H9 (cell line): ENCODE measurements around the gene TRUB2. TPM values are rescaled to one million over a fixed set of nuclear protein-coding genes. Genes with fewer than 3 reads are reported as not detected.

Experiments used
- DNase-seq: peaks from one replicate; pipeline ENCODE4 v3.0.0-alpha.2; 2017
- H2AFZ ChIP-seq: one replicate; pipeline ENCODE4 v1.6.1; 2013; ENCODE audit warnings: mild to moderate bottlenecking, low read length, control low read depth, moderate library complexity
- H2AK5ac ChIP-seq: 2 replicates; pipeline ENCODE4 v1.6.1; 2013; ENCODE audit warnings: low read length, control low read depth, mixed read lengths; ENCODE audit not compliant: insufficient read length
- H2BK120ac ChIP-seq: one replicate; pipeline ENCODE4 v1.6.1; 2013; ENCODE audit warnings: low read depth, mild to moderate bottlenecking, low read length, control low read depth, inconsistent platforms; ENCODE audit not compliant: poor library complexity, severe bottlenecking
- H2BK12ac ChIP-seq: 2 replicates; pipeline ENCODE4 v1.6.1; 2013; ENCODE audit warnings: low read length, control low read depth, mixed read lengths, low read depth; ENCODE audit not compliant: insufficient read length
- H2BK15ac ChIP-seq: 2 replicates; pipeline ENCODE4 v1.6.1; 2013; ENCODE audit warnings: low read depth, low read length, control low read depth
- H2BK20ac ChIP-seq: one replicate; pipeline ENCODE4 v1.6.1; 2013; ENCODE audit warnings: low read depth, mild to moderate bottlenecking, low read length, control low read depth, inconsistent platforms; ENCODE audit not compliant: poor library complexity, severe bottlenecking
- H2BK5ac ChIP-seq: 2 replicates; pipeline ENCODE4 v1.6.1; 2013; ENCODE audit warnings: low read length, control low read depth, mixed read lengths; ENCODE audit not compliant: insufficient read length
- H3K14ac ChIP-seq: 2 replicates; pipeline ENCODE4 v1.6.1; 2013; ENCODE audit warnings: low read length, control low read depth; ENCODE audit not compliant: insufficient read depth
- H3K18ac ChIP-seq: 2 replicates; pipeline ENCODE4 v1.6.1; 2013; ENCODE audit warnings: low read depth, mild to moderate bottlenecking, mixed read lengths, low read length, control low read depth; ENCODE audit not compliant: insufficient read length
- H3K23ac ChIP-seq: 2 replicates; pipeline ENCODE4 v1.6.1; 2013; ENCODE audit warnings: low read length, control low read depth, mixed read lengths, low read depth; ENCODE audit not compliant: insufficient read length
- H3K23me2 ChIP-seq: 2 replicates; pipeline ENCODE4 v1.6.1; 2013; ENCODE audit warnings: low read depth, mild to moderate bottlenecking, mixed read lengths, low read length, control low read depth; ENCODE audit not compliant: insufficient read length, poor library complexity, severe bottlenecking
- H3K27ac ChIP-seq: 2 replicates; pipeline ENCODE4 v1.5.1; 2013; ENCODE audit warnings: low read length, control low read depth, mixed read lengths, low read depth; ENCODE audit not compliant: insufficient read length
- H3K27me3 ChIP-seq: 2 replicates; pipeline ENCODE4 v1.6.1; 2013; ENCODE audit warnings: low read length, control low read depth, inconsistent platforms; ENCODE audit not compliant: insufficient read depth
- H3K4ac ChIP-seq: 2 replicates; pipeline ENCODE4 v1.6.1; 2013; ENCODE audit warnings: low read depth, mild to moderate bottlenecking, control low read depth, inconsistent platforms, low read length, moderate library complexity
- H3K4me1 ChIP-seq: 2 replicates; pipeline ENCODE4 v1.6.1; 2013; ENCODE audit warnings: low read length, control low read depth, inconsistent platforms; ENCODE audit not compliant: insufficient read depth
- H3K4me2 ChIP-seq: 2 replicates; pipeline ENCODE4 v1.6.1; 2013; ENCODE audit warnings: low read length, control low read depth, mixed read lengths; ENCODE audit not compliant: insufficient read length, insufficient read depth
- H3K56ac ChIP-seq: 2 replicates; pipeline ENCODE4 v1.6.1; 2013; ENCODE audit warnings: low read depth, mild to moderate bottlenecking, mixed read lengths, low read length, control low read depth; ENCODE audit not compliant: insufficient read length
- H3K79me1 ChIP-seq: 2 replicates; pipeline ENCODE4 v1.6.1; 2013; ENCODE audit warnings: low read depth, mild to moderate bottlenecking, moderate library complexity, low read length, control low read depth, inconsistent platforms; ENCODE audit not compliant: insufficient read depth, poor library complexity, severe bottlenecking
- H3K79me2 ChIP-seq: 2 replicates; pipeline ENCODE4 v1.6.1; 2013; ENCODE audit warnings: low read length, control low read depth, inconsistent platforms; ENCODE audit not compliant: insufficient read depth
- H3K9ac ChIP-seq: 2 replicates; pipeline ENCODE4 v1.6.1; 2013; ENCODE audit warnings: low read length, control low read depth, mixed read lengths; ENCODE audit not compliant: insufficient read length; ENCODE audit errors: extremely low read depth
- H3K9me3 ChIP-seq: one replicate; pipeline ENCODE4 v1.6.1; 2013; ENCODE audit warnings: low read depth, low read length, inconsistent platforms; ENCODE audit not compliant: control insufficient read depth
- H3T11ph ChIP-seq: one replicate; pipeline ENCODE4 v1.6.1; 2013; ENCODE audit warnings: mild to moderate bottlenecking, low read length, control low read depth, inconsistent platforms
- H4K20me1 ChIP-seq: one replicate; pipeline ENCODE4 v1.6.1; 2013; ENCODE audit not compliant: control insufficient read depth, insufficient read length, insufficient read depth
- H4K5ac ChIP-seq: 2 replicates; pipeline ENCODE4 v1.6.1; 2013; ENCODE audit warnings: low read depth, mild to moderate bottlenecking, mixed read lengths, low read length, control low read depth; ENCODE audit not compliant: insufficient read length
- H4K8ac ChIP-seq: replicated peaks from 2 replicates; pipeline ENCODE4 v1.6.1; 2013; ENCODE audit warnings: low read length, control low read depth, mixed read lengths, low read depth; ENCODE audit not compliant: insufficient read length
- H4K91ac ChIP-seq: 2 replicates; pipeline ENCODE4 v1.6.1; 2013; ENCODE audit warnings: low read depth, mild to moderate bottlenecking, moderate library complexity, mixed read lengths, low read length, control low read depth; ENCODE audit not compliant: insufficient read length
- H3K27ac Mint-ChIP-seq, 3 experiments: 2 replicates in 2 of 3; 3 replicates in 1 of 3; pipeline ENCODE4 v1.8.0; 2020 to 2021; ENCODE audit warnings: mixed read lengths in 3 of 3, mild to moderate bottlenecking in 1 of 3, moderate library complexity in 1 of 3
- H3K27me3 Mint-ChIP-seq: 2 replicates; pipeline ENCODE4 v1.8.0; 2021; ENCODE audit warnings: low read depth, mild to moderate bottlenecking, moderate library complexity, mixed read lengths
- H3K36me3 Mint-ChIP-seq, 3 experiments: 2 replicates in 2 of 3; 3 replicates in 1 of 3; pipeline ENCODE4 v1.8.0; 2020 to 2021; ENCODE audit warnings: low read depth in 3 of 3, mixed read lengths in 3 of 3; ENCODE audit not compliant: insufficient read depth in 1 of 3
- H3K4me1 Mint-ChIP-seq, 2 experiments: 2 replicates each; pipeline ENCODE4 v1.8.0; 2020; ENCODE audit warnings: mixed read lengths in 2 of 2
- H3K4me3 Mint-ChIP-seq, 2 experiments: 2 replicates in 1 of 2; 3 replicates in 1 of 2; pipeline ENCODE4 v1.8.0; 2020 to 2021; ENCODE audit warnings: mild to moderate bottlenecking in 2 of 2, mixed read lengths in 2 of 2, moderate library complexity in 1 of 2
- H3K9me3 Mint-ChIP-seq, 2 experiments: 2 replicates in 1 of 2; 3 replicates in 1 of 2; pipeline ENCODE4 v1.8.0; 2020; ENCODE audit warnings: mild to moderate bottlenecking in 2 of 2, mixed read lengths in 2 of 2, moderate library complexity in 1 of 2
- CTCF ChIP-seq: fragments of 200-600 bp; sonication (generic); conservative IDR thresholded peaks from 3 replicates; pipeline ENCODE4 v1.8.0; 2021; ENCODE audit warnings: antibody characterized with exemption, mild to moderate bottlenecking
- WGBS: extraction: QIAGEN DNeasy Blood & Tissue Kit; methylation state at CpG from one replicate; pipeline ENCODE4 v1.1.7; 2013; ENCODE audit warnings: missing lambda C conversion rate, low lambda C conversion rate, mixed read lengths; ENCODE audit not compliant: insufficient read length; ENCODE audit errors: extremely low coverage; 5-methylcytosine and 5-hydroxymethylcytosine counted together
- total RNA-seq: library from RNA; stranded (reverse); gene quantifications from 2 replicates; pipeline ENCODE4 v1.2.1, GENCODE V29; 2021

TRUB2 gene
- total RNA-seq, 1 experiment from 2014 or later = 38.3 TPM

- H3K27ac ChIP-seq = no peak within 1 kb of the TSS
- no CpG with 5 or more reads among the region's 55 CpGs for WGBS
Observed at GRCh38 chr9:128370752-128371629, 48.7 kb upstream of the TRUB2 start, which contains the start of gene URM1. TSS of gene URM1 (plus strand) at chr9:128371374. CDS start at chr9:128371381, 7 bp downstream.

More at GRCh38 chr9:128370752-128371629, 48.7 kb upstream of the TRUB2 start, which contains the start of gene URM1:
- peak; percentile 97 for DNase-seq
- peaks cover 8% of the 10 kb centered on the region; the same call in 1 of the 2 replicates for H3K27me3 ChIP-seq
- no peak within 1 kb of the TSS for H3K14ac ChIP-seq
- no peak within 1 kb of the TSS for H3T11ph ChIP-seq
- H3K18ac ChIP-seq = no peak within 1 kb of the TSS
- no peak within 1 kb of the TSS for H2BK120ac ChIP-seq
- H2BK12ac ChIP-seq = no peak within 1 kb of the TSS
- peaks cover 20 to 22% of the 10 kb centered on the region in 2 experiments for H3K4me1 Mint-ChIP-seq
- no peak for TF ChIP-seq CTCF
- no peak within 1 kb of the TSS for H3K4ac ChIP-seq
- H3K4me3 Mint-ChIP-seq = peak within 1 kb of the TSS; percentile 95 to 99
- no peaks in the 10 kb centered on the region for H3K9me3 ChIP-seq
- peaks cover 6% of the 10 kb centered on the region; the same call in 1 of the 2 replicates for H3K79me2 ChIP-seq
- no peaks in the 10 kb centered on the region for H3K23me2 ChIP-seq
- H4K91ac ChIP-seq = no peak within 1 kb of the TSS
- H3K27ac Mint-ChIP-seq = peak within 1 kb of the TSS; percentile 79 to 95 (median 94); a peak in 6 of 7 replicates
- H2AK5ac ChIP-seq = no peak within 1 kb of the TSS
- H4K20me1 ChIP-seq = no peaks in the 10 kb centered on the region
- no peak within 1 kb of the TSS for H4K5ac ChIP-seq
- no peak within 1 kb of the TSS for H3K23ac ChIP-seq
- H2BK15ac ChIP-seq = no peak within 1 kb of the TSS
- H3K36me3 Mint-ChIP-seq = peaks cover 0 to 4% (median 0%) of the 10 kb centered on the region in 3 experiments; a peak in 3 of 7 replicates
- H3K9ac ChIP-seq = peak within 1 kb of the TSS; percentile 67
- peaks cover 51% of the 10 kb centered on the region for H3K27me3 Mint-ChIP-seq
- no peak within 1 kb of the TSS for H3K56ac ChIP-seq
- peaks cover 0 to 4% of the 10 kb centered on the region in 2 experiments; a peak in 1 of 5 replicates for H3K9me3 Mint-ChIP-seq
- no peak within 1 kb of the TSS for H4K8ac ChIP-seq
- no peak within 1 kb of the TSS for H2AFZ ChIP-seq
- H2BK5ac ChIP-seq = no peak within 1 kb of the TSS
- no peak within 1 kb of the TSS for H2BK20ac ChIP-seq
- H3K79me1 ChIP-seq = peaks cover 14% of the 10 kb centered on the region
- H3K4me1 ChIP-seq = peaks cover 3% of the 10 kb centered on the region; the same call in 1 of the 2 replicates
- H3K4me2 ChIP-seq = peak within 1 kb of the TSS; percentile 99
